MM.1S (cell line): ENCODE measurements around the gene THBS3.

Source experiments
- EZH2 ChIP-seq: fragments of 300-600 bp; sonication (generic); optimal IDR thresholded peaks from 2 replicates; pipeline ENCODE3; 2017; ENCODE audit warnings: low read depth, mild to moderate bottlenecking, antibody characterized with exemption, low read length, mixed read lengths
- EZH2phosphoT487 ChIP-seq: fragments of 300-600 bp; sonication (generic); IDR thresholded peaks from 2 replicates; pipeline ENCODE4 v1.6.1; 2018; ENCODE audit warnings: antibody characterized with exemption, low read length
- TF ChIP-seq, protein P1 (sequence below): fragments of 300-600 bp; sonication (generic); IDR thresholded peaks from 2 replicates; pipeline ENCODE4 v1.5.1; 2016; ENCODE audit warnings: antibody characterized with exemption, low read length, mixed read lengths

DNA sequence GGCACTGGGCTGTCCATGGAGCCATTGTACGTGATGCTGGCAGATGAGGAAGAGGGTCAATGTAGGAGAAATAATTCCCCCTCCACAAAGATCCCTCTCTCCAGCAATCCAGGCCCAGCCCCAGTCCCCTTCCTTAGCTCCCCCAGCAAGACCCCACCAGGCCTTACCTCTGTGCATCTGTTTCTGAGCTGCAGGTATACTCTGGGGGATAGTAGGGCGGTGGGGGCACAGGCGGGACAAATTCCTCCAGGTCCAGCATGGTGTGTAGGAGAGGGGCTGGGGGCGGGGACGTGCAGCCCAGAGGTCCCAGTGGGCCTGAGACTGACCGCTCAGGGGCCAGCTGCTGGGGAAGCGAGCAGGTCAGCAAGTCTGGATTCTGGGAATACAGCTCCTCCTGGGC, 43.9 kb upstream of the THBS3 start:
- TF ChIP-seq EZH2phosphoT487 (no peak), EZH2 (no peak)
- TF ChIP-seq, protein P1, sequence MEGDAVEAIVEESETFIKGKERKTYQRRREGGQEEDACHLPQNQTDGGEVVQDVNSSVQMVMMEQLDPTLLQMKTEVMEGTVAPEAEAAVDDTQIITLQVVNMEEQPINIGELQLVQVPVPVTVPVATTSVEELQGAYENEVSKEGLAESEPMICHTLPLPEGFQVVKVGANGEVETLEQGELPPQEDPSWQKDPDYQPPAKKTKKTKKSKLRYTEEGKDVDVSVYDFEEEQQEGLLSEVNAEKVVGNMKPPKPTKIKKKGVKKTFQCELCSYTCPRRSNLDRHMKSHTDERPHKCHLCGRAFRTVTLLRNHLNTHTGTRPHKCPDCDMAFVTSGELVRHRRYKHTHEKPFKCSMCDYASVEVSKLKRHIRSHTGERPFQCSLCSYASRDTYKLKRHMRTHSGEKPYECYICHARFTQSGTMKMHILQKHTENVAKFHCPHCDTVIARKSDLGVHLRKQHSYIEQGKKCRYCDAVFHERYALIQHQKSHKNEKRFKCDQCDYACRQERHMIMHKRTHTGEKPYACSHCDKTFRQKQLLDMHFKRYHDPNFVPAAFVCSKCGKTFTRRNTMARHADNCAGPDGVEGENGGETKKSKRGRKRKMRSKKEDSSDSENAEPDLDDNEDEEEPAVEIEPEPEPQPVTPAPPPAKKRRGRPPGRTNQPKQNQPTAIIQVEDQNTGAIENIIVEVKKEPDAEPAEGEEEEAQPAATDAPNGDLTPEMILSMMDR: no peak
